K562 treated with DMSO at 1 percent for 4 hours (cell line): ENCODE measurements around the gene ATP11B. TPM values are rescaled to one million over a fixed set of nuclear protein-coding genes. Genes with fewer than 3 reads are reported as not detected.

Experiments
- total RNA-seq: library from RNA; unstranded; fragments of 300-600 nt; gene quantifications from 2 replicates; pipeline ENCODE4 v1.2.3, GENCODE V29; 2022; ENCODE audit not compliant: insufficient read depth

ATP11B gene
- total RNA-seq, result 15.7 and 18.4 TPM in 2 replicates

DNA sequence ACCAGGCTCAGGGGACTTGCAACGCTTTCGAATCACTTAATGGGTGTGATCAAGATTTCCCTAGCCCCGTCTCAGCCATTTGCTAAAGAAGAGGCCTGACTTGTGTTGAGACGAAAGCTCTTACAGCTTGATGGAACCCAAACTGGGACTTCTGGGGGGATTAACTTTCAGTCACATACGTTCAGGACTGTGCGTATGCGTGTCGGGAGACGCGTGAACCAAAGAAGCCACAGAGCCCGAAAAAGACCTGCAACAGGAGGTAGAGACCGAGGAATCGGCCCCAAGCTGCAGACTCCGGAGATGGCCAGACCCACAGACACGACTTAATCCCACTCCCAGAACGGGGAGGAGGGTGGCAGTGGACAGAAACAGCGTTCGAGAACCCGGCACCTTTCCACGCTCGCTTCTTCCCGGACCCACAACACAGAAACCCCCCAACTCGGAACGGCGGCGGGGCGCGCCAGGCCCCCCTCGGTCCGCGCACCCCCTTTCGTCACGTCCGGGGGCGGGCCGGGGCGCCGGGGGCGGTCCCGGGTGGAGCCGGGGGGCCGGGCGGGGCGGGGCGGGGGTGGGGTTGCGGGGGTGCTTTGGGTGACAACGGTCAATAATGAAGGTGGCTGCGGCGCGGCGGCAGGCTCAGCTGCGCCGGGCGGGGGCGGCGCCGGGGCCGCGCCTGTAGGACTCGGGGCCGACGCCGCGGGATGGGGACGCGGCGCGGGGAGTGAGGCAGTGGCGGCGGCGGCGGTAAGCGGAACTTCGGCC is at the start of gene ATP11B:
TSS of gene ATP11B (plus strand) at position 604 of the 762 bp plus-strand sequence. CDS start 256 bp downstream, outside the sequence.

Other genes starting within 250 kb of the ATP11B start
- 9.8 and 12.9 TPM in 2 replicates for gene DCUN1D1, start 187.0 kb downstream of the ATP11B start, total RNA-seq